ENCODE results near the gene PPCDC.

PPCDC gene

DNA sequence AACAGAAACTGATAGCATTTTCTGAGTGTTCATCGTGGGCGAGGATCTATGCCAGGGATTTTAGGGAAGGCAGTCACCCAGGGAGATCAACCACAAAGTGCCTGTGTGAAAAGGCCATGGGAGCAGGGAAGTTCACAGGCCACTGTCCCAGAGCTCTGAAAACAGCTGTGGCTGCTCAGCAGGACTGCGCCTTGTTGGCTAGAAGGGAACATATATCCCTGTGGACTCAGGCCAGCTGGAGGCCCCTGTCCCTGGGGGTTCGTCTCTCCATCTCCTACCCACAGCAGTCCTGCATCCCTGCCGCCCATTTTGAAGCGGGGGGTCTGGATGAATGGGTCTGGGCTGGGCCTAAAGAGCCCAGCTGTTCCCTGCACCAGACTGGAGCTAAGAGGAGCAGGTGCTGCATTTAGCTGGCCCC lies 27.8 kb downstream of the PPCDC start:
- no peaks in the 10 kb centered on the region for H3K9me3 ChIP-seq
- peaks cover 0 to 42% (median 33%) of the 10 kb centered on the region in 4 donors for H3K4me1 ChIP-seq
- intact Hi-C loops (cut with DNase I; ENCODE audit: low total_unique reads), result loop anchor here (10.0 kb wide), 1 partner anchor 74 kb away; no protein-coding TSS in a partner anchor
- no peak overlapping the region for H3K27ac ChIP-seq
- TF ChIP-seq, protein P1, sequence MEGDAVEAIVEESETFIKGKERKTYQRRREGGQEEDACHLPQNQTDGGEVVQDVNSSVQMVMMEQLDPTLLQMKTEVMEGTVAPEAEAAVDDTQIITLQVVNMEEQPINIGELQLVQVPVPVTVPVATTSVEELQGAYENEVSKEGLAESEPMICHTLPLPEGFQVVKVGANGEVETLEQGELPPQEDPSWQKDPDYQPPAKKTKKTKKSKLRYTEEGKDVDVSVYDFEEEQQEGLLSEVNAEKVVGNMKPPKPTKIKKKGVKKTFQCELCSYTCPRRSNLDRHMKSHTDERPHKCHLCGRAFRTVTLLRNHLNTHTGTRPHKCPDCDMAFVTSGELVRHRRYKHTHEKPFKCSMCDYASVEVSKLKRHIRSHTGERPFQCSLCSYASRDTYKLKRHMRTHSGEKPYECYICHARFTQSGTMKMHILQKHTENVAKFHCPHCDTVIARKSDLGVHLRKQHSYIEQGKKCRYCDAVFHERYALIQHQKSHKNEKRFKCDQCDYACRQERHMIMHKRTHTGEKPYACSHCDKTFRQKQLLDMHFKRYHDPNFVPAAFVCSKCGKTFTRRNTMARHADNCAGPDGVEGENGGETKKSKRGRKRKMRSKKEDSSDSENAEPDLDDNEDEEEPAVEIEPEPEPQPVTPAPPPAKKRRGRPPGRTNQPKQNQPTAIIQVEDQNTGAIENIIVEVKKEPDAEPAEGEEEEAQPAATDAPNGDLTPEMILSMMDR (IDR thresholded peaks at IDR 0.05), result no peak
- no peaks in the 10 kb centered on the region for H3K27me3 ChIP-seq
- peaks cover 0 to 4% (median 0%) of the 10 kb centered on the region in 3 donors for H3K36me3 ChIP-seq
- H3K4me3 ChIP-seq, result no peak overlapping the region
- DNase-seq, result no peak

DNA sequence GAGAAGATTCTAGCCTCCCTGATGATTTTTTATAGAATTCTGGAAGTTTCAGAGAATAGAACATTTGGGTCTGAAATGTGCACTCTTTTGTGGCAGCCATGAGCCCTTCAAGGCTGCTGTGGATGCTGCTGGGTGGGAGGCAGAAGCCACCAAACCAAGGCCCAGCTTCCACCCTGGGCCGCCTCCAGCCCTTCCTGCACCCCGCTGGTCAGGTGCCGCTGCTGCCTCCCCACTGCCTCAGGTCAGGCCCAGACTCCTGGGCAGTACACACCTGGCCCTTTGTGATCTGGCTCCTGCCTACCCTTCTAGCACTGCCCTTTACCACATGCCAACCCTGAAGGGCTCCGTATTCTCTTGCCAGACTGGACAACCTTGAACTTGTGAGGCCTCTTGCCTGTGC lies 28.3 kb downstream of the PPCDC start:
- Histone ChIP-seq H3K27ac (no peak overlapping the region), H3K4me1 (peaks cover 0 to 37% (median 28%) of the 10 kb centered on the region in 4 donors)
- intact Hi-C loops (cut with DNase I; ENCODE audit: low total_unique reads), result loop anchor here (10.0 kb wide), 1 partner anchor 73 kb away; no protein-coding TSS in a partner anchor

DNA sequence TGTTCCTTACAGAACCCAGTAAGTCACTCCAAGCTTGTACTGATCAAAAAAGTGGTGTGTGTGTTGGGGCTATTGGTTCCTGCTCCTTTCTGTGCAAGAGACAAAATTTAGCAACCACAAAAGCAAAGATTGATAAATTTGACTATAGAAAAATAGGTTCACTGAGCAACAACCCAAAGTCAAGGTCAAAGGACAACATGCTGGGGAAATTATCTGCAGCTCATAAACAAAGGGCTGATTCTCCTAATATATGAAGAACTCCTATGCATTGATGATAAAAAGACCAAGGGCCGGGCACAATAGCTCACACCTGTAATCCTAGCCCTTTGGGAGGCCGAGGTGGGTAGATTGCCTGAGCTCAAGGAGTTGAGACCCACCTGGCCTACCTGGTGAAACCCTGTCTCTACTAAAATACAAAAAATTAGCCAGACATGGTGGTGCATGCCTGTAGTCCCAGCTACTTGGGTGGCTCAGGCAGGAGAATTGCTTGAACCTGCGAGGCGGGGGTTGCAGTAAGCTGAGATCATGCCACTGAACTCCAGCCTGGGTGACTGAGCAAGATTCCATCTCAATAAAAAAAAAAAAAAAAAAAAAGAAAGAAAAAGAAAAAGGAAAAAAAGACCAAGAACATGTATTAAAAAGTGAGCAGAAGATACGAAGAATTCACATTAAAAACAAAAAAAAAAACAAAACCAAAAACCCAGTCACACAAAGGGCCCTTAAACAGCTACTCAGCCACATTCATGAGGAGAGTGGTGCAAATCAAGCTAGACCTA lies 29.8 kb downstream of the PPCDC start:
- TF ChIP-seq, protein P1 (IDR thresholded peaks at IDR 0.05), result no peak
- intact Hi-C loops (cut with DNase I; ENCODE audit: low total_unique reads), result loop anchor here (10.0 kb wide), 1 partner anchor 72 kb away; no protein-coding TSS in a partner anchor
- H3K27me3 ChIP-seq, result no peaks in the 10 kb centered on the region
- peaks cover 0 to 22% (median 16%) of the 10 kb centered on the region in 4 donors for H3K4me1 ChIP-seq
- no peaks in the 10 kb centered on the region for H3K9me3 ChIP-seq
- peaks cover 0 to 4% (median 0%) of the 10 kb centered on the region in 3 donors for H3K36me3 ChIP-seq
- no peak overlapping the region for H3K27ac ChIP-seq
- DNase-seq, result no peak
- H3K4me3 ChIP-seq, result no peak overlapping the region

More for the DNA sequence above, 28.3 kb downstream of the PPCDC start:
- H3K27me3 ChIP-seq, result no peaks in the 10 kb centered on the region
- no peak overlapping the region for H3K4me3 ChIP-seq
- peaks cover 0 to 4% (median 0%) of the 10 kb centered on the region in 3 donors for H3K36me3 ChIP-seq
- TF ChIP-seq, protein P1 (IDR thresholded peaks at IDR 0.05), result no peak
- no peaks in the 10 kb centered on the region for H3K9me3 ChIP-seq
- no peak for DNase-seq

DNA sequence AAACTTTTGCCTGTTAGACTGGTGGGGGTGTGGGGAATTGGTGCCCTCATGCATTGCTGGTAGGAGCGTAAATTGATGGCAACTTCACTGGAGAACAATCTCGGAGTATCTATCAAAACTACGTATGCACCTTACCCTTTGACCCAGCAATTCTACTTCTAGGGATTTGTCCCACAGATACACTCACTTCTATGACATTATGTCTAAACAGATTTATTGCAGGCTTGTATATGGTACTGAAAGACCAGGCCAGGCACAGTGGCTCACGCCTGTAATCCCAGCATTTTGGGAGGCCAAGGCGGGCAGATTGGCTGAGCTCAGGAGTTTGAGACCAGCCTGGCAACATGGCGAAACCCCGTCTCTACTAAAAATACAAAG lies 30.3 kb downstream of the PPCDC start:
- Histone ChIP-seq H3K9me3 (no peaks in the 10 kb centered on the region), H3K27ac (no peak overlapping the region), H3K27me3 (no peaks in the 10 kb centered on the region), H3K36me3 (no peaks in the 10 kb centered on the region), H3K4me1 (peaks cover 0 to 16% (median 11%) of the 10 kb centered on the region in 4 donors), H3K4me3 (no peak overlapping the region)
- DNase-seq, result no peak
- TF ChIP-seq, protein P1 (IDR thresholded peaks at IDR 0.05), result no peak
- intact Hi-C loops (cut with DNase I; ENCODE audit: low total_unique reads), result loop anchor here (10.0 kb wide), 1 partner anchor 71 kb away; no protein-coding TSS in a partner anchor

DNA sequence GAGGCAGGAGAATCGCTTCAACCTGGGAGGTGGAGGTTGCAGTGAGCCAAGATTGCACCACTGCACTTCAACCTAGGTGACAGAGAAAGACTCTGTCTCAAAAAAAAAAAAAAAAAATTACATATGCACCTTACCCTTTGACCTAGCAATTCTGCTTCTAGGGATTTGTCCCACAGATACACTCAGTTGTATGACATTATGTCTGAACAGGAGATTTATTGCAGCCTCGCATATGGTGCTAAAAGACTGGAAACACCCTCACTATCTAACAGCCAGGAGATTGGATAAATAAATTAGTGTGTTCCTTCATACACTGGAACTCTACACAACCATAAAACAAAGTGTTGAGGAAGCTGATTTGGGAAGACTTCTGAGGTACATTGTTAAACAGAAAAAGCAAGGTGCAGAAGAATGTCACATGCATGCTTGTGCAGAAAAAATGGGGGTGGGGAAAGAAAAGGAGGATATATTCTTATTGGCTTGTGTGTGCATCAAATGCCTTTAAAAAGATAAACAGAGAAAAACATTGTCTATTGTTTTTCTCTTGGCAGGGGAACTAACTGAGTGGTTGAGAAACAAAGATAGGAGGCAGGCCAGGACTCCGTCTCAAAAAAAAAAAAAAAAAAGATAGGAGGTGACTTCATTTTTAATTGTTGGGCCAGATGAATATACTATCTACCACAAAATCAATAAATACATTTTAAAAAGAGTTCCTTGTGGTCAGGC lies 30.9 kb downstream of the PPCDC start:
- H3K27me3 ChIP-seq, result no peaks in the 10 kb centered on the region
- H3K27ac ChIP-seq, result no peak overlapping the region
- DNase-seq, result no peak
- TF ChIP-seq, protein P1 (IDR thresholded peaks at IDR 0.05), result no peak
- H3K36me3 ChIP-seq, result no peaks in the 10 kb centered on the region
- no peak overlapping the region for H3K4me3 ChIP-seq
- H3K4me1 ChIP-seq, result peaks cover 0 to 10% (median 5%) of the 10 kb centered on the region in 4 donors
- intact Hi-C loops (cut with DNase I; ENCODE audit: low total_unique reads), result loop anchor here (10.0 kb wide), 1 partner anchor 70 kb away; no protein-coding TSS in a partner anchor
- H3K9me3 ChIP-seq, result no peaks in the 10 kb centered on the region

Measured in tibial artery (tissue), 4 donors.